Right lung (tissue), 5 donors: ENCODE results near the gene CDKN2AIPNL. TPM values are rescaled to one million over a fixed set of nuclear protein-coding genes. Genes with fewer than 3 reads are reported as not detected.
"Not testable (repeated sequence)": the region's sequence is repeated elsewhere in the genome, so short reads cannot be mapped to it uniquely, and the experiment has no call there.

Experiments
- DNase-seq, 2 donors: peaks; one replicate each; pipeline ENCODE4 v3.0.0-alpha.2; 2013
- polyA plus RNA-seq, 5 donors: library from polyadenylated mRNA; unstranded; fragments of 120-200 nt; gene quantifications; one replicate each; pipeline versions ENCODE4 v1.2.1 to v1.2.3, GENCODE V29; 2013; ENCODE audit warnings: inconsistent platforms in 1 of 5, low replicate concordance in 1 of 5; ENCODE audit not compliant: insufficient read length in 5 of 5, insufficient read depth in 1 of 5

CDKN2AIPNL gene
- polyA plus RNA-seq, 5 donors, result 25.8 to 28.7 (median 26.3) TPM

GRCh38 chr5:134409321-134409720, 2.4 kb downstream of the CDKN2AIPNL start:
- DNase-seq, result no peak

DNA sequence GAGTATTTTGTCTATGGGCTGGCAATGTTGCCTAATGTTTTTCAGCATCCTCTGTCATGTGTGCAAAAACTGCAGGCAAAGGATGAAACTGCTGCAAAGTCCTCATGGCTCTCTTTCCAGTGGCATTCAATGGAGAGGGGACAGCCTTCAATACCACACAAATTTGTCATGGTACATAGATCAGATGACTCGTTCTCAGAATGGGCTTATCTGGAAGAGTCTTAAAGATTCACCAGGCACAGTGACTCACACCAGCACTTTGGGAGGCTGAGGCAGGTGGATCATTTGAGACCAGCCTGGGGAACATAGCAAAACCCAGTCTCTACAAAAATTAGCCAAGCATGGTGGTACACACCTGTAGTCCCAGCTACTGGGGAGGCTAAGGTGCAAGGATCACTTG, 5.3 kb downstream of the CDKN2AIPNL start:
- DNase-seq, result no peak

GRCh38 chr5:134403951-134404350, 7.7 kb downstream of the CDKN2AIPNL start:
- DNase-seq, result no peak

DNA sequence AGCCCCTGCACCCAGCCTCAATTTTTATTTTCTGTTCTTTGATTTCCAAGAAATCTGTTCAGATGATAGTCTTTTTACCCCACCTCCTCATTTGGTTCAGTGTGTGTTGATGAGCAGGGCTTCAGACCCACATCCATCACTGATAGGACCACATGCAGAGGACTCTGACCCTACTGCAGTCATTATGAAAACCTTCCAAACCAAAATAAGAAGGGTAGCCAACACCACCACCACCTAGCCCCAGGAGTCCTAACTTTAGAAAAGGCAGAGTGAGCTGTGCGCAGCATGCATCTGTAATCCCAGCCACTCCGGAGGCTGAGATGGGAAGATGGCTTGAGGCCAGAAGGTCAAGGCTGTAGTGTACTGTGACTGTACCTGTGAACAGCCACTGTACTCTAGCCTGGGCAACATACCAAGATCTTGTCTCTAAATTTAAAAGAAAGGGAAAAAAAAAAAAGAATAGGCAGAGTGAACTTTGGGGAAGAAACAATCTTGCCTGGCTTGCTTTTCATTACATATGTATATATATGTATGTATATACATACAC, 13.0 kb downstream of the CDKN2AIPNL start:
- DNase-seq, result no peak

GRCh38 chr5:134397196-134397595, 14.5 kb downstream of the CDKN2AIPNL start:
- no peak for DNase-seq

GRCh38 chr5:134396274-134396673, 15.4 kb downstream of the CDKN2AIPNL start:
- DNase-seq, result no peak

- DNase-seq, result no peak
Measured at GRCh38 chr5:134394932-134395331, 16.7 kb downstream of the CDKN2AIPNL start.

- DNase-seq, result no peak
Measured at GRCh38 chr5:134392301-134392700, 19.4 kb downstream of the CDKN2AIPNL start.

DNA sequence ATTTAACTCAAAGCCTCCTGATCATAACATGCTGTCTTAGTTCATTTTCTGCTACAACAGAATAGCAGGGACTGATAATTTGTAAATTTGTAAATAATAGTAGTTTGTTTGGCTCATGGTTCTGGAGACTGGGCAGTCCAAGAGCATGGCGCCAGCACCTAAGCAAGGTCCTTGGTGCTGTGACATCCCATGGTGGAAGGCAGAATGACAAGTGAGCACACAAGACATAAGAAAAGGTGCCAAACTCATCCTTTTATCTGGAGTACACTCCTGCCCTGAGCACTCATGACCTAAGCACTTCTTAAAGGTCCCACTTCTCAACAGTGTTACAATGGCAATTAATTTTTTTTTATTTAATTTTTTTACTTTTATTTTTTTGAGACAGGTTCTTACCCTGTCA, 24.2 kb downstream of the CDKN2AIPNL start:
- DNase-seq, result no peak

GRCh38 chr5:134383980-134384697, 27.5 kb downstream of the CDKN2AIPNL start:
- no peak for DNase-seq

GRCh38 chr5:134382204-134382603, 29.5 kb downstream of the CDKN2AIPNL start:
- DNase-seq, result not testable (repeated sequence)

- no peak for DNase-seq
Measured at GRCh38 chr5:134380346-134380745, 31.3 kb downstream of the CDKN2AIPNL start.

DNA sequence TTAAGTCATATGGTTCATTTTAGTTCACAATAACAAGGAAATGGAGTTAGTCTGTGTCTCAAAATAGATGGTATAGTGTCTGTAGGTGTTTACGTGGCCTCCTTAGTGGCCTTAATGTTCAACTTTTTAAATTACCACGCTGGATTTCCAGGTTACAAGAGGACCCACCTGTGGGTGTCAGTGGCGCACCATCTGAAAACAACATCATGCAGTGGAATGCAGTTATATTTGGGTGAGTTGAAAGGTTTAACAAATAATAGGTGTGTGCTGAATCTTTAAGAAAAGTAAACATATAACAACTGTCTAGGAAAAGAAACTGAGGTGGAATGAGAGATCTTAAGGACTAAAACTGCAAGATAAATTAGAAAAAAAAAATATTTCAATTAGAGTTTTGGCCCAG, 37.4 kb downstream of the CDKN2AIPNL start:
- no peak for DNase-seq

DNA sequence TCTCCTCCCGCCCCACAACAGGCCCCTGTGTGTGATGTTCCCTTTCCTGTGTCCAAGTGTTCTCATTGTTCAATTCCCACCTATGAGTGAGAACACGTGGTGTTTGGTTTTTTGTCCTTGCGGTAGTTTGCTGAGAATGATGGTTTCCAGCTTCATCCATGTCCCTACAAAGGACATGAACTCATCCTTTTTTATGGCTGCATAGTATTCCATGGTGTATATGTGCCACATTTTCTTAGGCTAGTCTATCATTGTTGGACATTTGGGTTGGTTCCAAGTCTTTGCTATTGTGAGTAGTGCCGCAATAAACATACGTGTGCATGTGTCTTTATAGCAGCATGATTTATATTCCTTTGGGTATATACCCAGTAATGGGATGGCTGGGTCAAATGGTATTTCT, 38.0 kb downstream of the CDKN2AIPNL start:
- not testable (repeated sequence) for DNase-seq

- peak; percentile 34 to 49 for DNase-seq
Measured at GRCh38 chr5:134371834-134372340, 39.8 kb downstream of the CDKN2AIPNL start.

DNA sequence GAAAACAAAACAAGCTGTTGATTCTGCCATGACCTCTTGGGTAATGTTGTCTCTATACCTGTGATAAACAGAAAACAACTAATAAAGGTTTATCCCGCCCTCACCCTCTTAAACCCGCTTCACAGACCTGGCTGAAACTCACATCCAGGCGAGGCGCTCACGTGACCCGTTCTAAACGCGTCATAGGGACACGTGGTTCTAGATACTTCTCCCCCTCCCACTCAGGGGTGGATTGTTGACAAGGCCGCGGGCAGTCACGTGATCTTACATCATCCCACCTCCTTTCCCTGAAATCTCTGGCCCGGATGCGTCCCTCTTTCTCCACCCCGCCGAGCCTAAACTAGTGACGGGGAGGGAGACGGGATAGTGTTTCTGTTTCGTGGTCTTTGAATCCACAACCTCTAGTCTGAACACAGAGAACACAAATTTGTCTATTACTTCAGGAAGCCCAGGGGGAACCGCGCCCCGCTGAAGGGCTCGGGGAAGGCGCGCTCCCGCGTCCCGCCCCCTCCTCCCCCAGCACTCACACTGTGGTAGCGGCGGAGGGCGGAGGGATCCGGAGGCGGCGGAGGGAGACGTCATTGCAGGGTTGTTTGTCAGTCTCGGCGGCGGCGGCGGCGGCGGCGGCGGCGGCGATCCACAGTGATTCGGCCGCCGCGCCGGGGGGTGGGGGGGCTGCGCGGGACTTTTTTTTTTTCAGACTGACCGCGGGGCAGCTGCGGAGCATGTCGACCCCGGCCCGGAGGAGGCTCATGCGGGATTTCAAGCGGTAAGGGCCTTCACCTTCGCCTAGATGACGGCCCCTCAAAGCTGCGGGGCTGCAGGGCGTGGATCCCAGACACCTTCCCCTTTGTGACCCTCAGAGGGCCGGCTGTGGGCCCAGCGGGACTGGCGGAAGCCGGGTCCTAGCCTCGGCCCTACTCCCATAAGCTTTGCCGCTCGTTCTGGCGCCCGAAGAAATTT, 40.5 kb downstream of the CDKN2AIPNL start, which contains the start of gene UBE2B:
TSS of gene UBE2B (plus strand) at position 699 of the 963 bp plus-strand sequence. CDS start at position 726, 27 bp downstream.
- peak; percentile 99 for DNase-seq

DNA sequence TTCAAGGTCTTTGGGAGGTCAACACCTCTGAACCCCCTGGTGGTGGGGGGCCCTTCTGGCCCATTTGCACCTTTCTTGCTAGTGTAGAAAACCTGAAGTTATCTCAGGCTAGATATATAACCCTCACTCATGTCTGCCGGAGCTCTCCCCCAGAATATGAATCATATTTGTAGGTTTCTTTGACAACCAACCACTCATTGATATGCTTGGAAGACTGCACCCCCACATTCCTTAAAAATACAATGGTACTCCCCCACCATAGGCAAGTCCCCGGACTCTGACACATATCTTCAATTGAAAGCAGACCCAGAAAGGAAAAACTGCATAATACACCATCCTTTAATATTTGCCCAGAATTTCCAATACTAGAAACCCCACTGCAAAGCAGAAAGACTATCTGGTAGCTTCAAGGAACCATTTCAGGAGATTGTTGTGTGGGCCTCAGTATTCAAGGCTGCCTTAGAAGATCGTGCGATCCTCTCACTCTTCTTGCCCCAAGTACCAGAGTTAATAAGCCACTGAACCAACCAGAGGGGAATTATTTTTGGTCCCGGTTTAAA, 41.3 kb downstream of the CDKN2AIPNL start:
- DNase-seq, result no peak

GRCh38 chr5:134365604-134366003, 46.1 kb downstream of the CDKN2AIPNL start:
- DNase-seq, result no peak

DNA sequence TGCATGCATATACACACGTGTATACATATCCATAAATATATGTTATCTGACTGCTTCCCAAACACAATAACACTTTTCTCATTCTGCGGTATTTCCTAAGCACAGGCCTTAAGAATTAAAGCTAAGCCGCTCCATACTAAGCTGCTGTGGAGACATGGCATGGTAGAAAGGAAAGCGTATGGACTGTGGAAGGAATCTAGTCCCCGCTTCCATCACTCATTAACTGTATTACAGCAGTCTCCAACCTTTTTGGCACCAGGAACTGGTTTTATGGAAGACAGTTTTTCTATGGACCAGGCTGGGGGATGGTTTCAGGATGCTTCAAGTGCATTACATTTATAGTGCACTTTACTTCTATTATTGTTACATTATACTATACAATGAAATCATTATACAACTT, 56.0 kb downstream of the CDKN2AIPNL start:
- DNase-seq, result no peak
